Measurements from ENCODE around the gene PDXP.

- TF ChIP-seq, protein P1, sequence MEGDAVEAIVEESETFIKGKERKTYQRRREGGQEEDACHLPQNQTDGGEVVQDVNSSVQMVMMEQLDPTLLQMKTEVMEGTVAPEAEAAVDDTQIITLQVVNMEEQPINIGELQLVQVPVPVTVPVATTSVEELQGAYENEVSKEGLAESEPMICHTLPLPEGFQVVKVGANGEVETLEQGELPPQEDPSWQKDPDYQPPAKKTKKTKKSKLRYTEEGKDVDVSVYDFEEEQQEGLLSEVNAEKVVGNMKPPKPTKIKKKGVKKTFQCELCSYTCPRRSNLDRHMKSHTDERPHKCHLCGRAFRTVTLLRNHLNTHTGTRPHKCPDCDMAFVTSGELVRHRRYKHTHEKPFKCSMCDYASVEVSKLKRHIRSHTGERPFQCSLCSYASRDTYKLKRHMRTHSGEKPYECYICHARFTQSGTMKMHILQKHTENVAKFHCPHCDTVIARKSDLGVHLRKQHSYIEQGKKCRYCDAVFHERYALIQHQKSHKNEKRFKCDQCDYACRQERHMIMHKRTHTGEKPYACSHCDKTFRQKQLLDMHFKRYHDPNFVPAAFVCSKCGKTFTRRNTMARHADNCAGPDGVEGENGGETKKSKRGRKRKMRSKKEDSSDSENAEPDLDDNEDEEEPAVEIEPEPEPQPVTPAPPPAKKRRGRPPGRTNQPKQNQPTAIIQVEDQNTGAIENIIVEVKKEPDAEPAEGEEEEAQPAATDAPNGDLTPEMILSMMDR (conservative IDR thresholded peaks at IDR 0.05): no peak
- no peak for TF ChIP-seq EZH2 (IDR thresholded peaks at IDR 0.05; ENCODE audit: low read depth)
Observed at GRCh38 chr22:37639771-37640590, 18.5 kb upstream of the PDXP start.

Measured in PC-9 (cell line).